ENCODE results near the gene TMEM266.

TMEM266 gene

GRCh38 chr15:76234337-76234889 is 174.6 kb downstream of the TMEM266 start:
- ChIA-PET CTCF (interaction anchor here (0.6 to 3.6 kb wide), 12 partner anchors 9 to 626 kb away, joined by 3 to 32 read pairs (median 4); no protein-coding TSS in a partner anchor), POLR2A (interaction anchor here (3.2 kb wide), 1 partner anchor 102 kb away, joined by 13 read pairs; the partner anchor contains the start of gene ISL2)
- Histone ChIP-seq H3K9me3 (ENCODE audit: control insufficient read depth, insufficient read depth, low read depth, low read length) (no peaks in the 10 kb centered on the region), H3K36me3 (ENCODE audit: control insufficient read depth in 2 of 2, insufficient read depth in 1 of 2, low read length in 2 of 2) (peaks cover 6 to 15% of the 10 kb centered on the region in 2 experiments), H3K4me1 (ENCODE audit: control insufficient read depth, insufficient read depth, low read length) (peaks cover 20% of the 10 kb centered on the region), H3K4me3 (ENCODE audit: low read depth, low read length) (no peak overlapping the region), H3K27ac (ENCODE audit: extremely low read depth, low read depth, low read length) (no peak overlapping the region)
- peak; percentile 78; the same call in 1 of the 2 replicates for TF ChIP-seq MZF1 (tag by site-specific recombination; IDR thresholded peaks at IDR 0.05; ENCODE audit: borderline replicate concordance)
- no peak for TF ChIP-seq SETDB1 (IDR thresholded peaks at IDR 0.05; ENCODE audit: insufficient read length, low read length)
- TF ChIP-seq SP7 (tag by site-specific recombination; IDR thresholded peaks at IDR 0.05) = peak; percentile 68
- TF ChIP-seq ZFP37 (tag by site-specific recombination; IDR thresholded peaks at IDR 0.05) = no peak
- TF ChIP-seq KLF1 (tag by site-specific recombination; IDR thresholded peaks at IDR 0.05) = peak; percentile 57
- no peak for TF ChIP-seq ZNF362 (tag by site-specific recombination; IDR thresholded peaks at IDR 0.05)
- TF ChIP-seq ZNF48 (tag by site-specific recombination; IDR thresholded peaks at IDR 0.05) = no peak
- no peak for TF ChIP-seq ZNF514 (tag by site-specific recombination; IDR thresholded peaks at IDR 0.05)
- no peak for TF ChIP-seq ZNF692 (tag by site-specific recombination; IDR thresholded peaks at IDR 0.05)

GRCh38 chr15:76235186-76235826 is 175.5 kb downstream of the TMEM266 start:
- H3K4me3 ChIP-seq (ENCODE audit: low read depth, low read length) = no peak overlapping the region
- ChIA-PET CTCF (interaction anchor here (0.5 to 3.6 kb wide), 32 partner anchors 8 to 647 kb away, joined by 3 to 32 read pairs (median 4); no protein-coding TSS in a partner anchor), POLR2A (interaction anchor here (3.2 kb wide), 1 partner anchor 101 kb away, joined by 13 read pairs; the partner anchor contains the start of gene ISL2)
- H3K36me3 ChIP-seq (ENCODE audit: control insufficient read depth in 2 of 2, insufficient read depth in 1 of 2, low read length in 2 of 2) = peaks cover 0 to 15% of the 10 kb centered on the region in 2 experiments
- no peaks in the 10 kb centered on the region for H3K9me3 ChIP-seq (ENCODE audit: control insufficient read depth, insufficient read depth, low read depth, low read length)
- H3K4me1 ChIP-seq (ENCODE audit: control insufficient read depth, insufficient read depth, low read length) = peaks cover 28% of the 10 kb centered on the region
- no peak overlapping the region for H3K27ac ChIP-seq (ENCODE audit: extremely low read depth, low read depth, low read length)
- TF ChIP-seq GLIS2 (tag by site-specific recombination; IDR thresholded peaks at IDR 0.05) (no peak), AEBP2 (tag by site-specific recombination; IDR thresholded peaks at IDR 0.05; ENCODE audit: borderline replicate concordance) (no peak), ELK4 (IDR thresholded peaks at IDR 0.05; ENCODE audit: borderline replicate concordance, low read depth, low read length) (no peak), ZBTB7A (tag by site-specific recombination; IDR thresholded peaks at IDR 0.05; ENCODE audit: low read depth) (no peak), ZNF704 (tag by site-specific recombination; IDR thresholded peaks at IDR 0.05) (no peak), ZNF777 (tag by site-specific recombination; IDR thresholded peaks at IDR 0.05; ENCODE audit: borderline replicate concordance) (no peak), KLF7 (tag by site-specific recombination; IDR thresholded peaks at IDR 0.05; ENCODE audit: borderline replicate concordance) (no peak), ZNF174 (tag by site-specific recombination; IDR thresholded peaks at IDR 0.05) (no peak), ZBTB6 (tag by site-specific recombination; IDR thresholded peaks at IDR 0.05) (no peak), ZNF548 (tag by site-specific recombination; IDR thresholded peaks at IDR 0.05) (no peak), GFI1B (tag by site-specific recombination; IDR thresholded peaks at IDR 0.05) (no peak), ZNF488 (tag by site-specific recombination; IDR thresholded peaks at IDR 0.05) (no peak), GLI2 (tag by site-specific recombination; IDR thresholded peaks at IDR 0.05; ENCODE audit: borderline replicate concordance, low read depth) (no peak), ZNF37A (tag by site-specific recombination; IDR thresholded peaks at IDR 0.05) (no peak), ZNF660 (tag by site-specific recombination; IDR thresholded peaks at IDR 0.05) (0 out of 2 replicates have a peak, but pooled peaks have one; percentile 28), ZNF23 (tag by site-specific recombination; IDR thresholded peaks at IDR 0.05; ENCODE audit: borderline replicate concordance) (no peak), BCL11B (tag by site-specific recombination; IDR thresholded peaks at IDR 0.05; ENCODE audit: low read depth) (no peak)
